H9 (cell line): ENCODE measurements around the gene SLX1A. TPM values are rescaled to one million over a fixed set of nuclear protein-coding genes. Genes with fewer than 3 reads are reported as not detected.
"Not testable (repeated sequence)": the region's sequence is repeated elsewhere in the genome, so short reads cannot be mapped to it uniquely, and the experiment has no call there.

Experiments
- DNase-seq: peaks from one replicate; pipeline ENCODE4 v3.0.0-alpha.2; 2017
- H2AFZ ChIP-seq: one replicate; pipeline ENCODE4 v1.6.1; 2013; ENCODE audit warnings: mild to moderate bottlenecking, low read length, control low read depth, moderate library complexity
- H2AK5ac ChIP-seq: 2 replicates; pipeline ENCODE4 v1.6.1; 2013; ENCODE audit warnings: low read length, control low read depth, mixed read lengths; ENCODE audit not compliant: insufficient read length
- H2BK120ac ChIP-seq: one replicate; pipeline ENCODE4 v1.6.1; 2013; ENCODE audit warnings: low read depth, mild to moderate bottlenecking, low read length, control low read depth, inconsistent platforms; ENCODE audit not compliant: poor library complexity, severe bottlenecking
- H2BK12ac ChIP-seq: 2 replicates; pipeline ENCODE4 v1.6.1; 2013; ENCODE audit warnings: low read length, control low read depth, mixed read lengths, low read depth; ENCODE audit not compliant: insufficient read length
- H2BK15ac ChIP-seq: 2 replicates; pipeline ENCODE4 v1.6.1; 2013; ENCODE audit warnings: low read depth, low read length, control low read depth
- H2BK20ac ChIP-seq: one replicate; pipeline ENCODE4 v1.6.1; 2013; ENCODE audit warnings: low read depth, mild to moderate bottlenecking, low read length, control low read depth, inconsistent platforms; ENCODE audit not compliant: poor library complexity, severe bottlenecking
- H2BK5ac ChIP-seq: 2 replicates; pipeline ENCODE4 v1.6.1; 2013; ENCODE audit warnings: low read length, control low read depth, mixed read lengths; ENCODE audit not compliant: insufficient read length
- H3K14ac ChIP-seq: 2 replicates; pipeline ENCODE4 v1.6.1; 2013; ENCODE audit warnings: low read length, control low read depth; ENCODE audit not compliant: insufficient read depth
- H3K18ac ChIP-seq: 2 replicates; pipeline ENCODE4 v1.6.1; 2013; ENCODE audit warnings: low read depth, mild to moderate bottlenecking, mixed read lengths, low read length, control low read depth; ENCODE audit not compliant: insufficient read length
- H3K23ac ChIP-seq: 2 replicates; pipeline ENCODE4 v1.6.1; 2013; ENCODE audit warnings: low read length, control low read depth, mixed read lengths, low read depth; ENCODE audit not compliant: insufficient read length
- H3K23me2 ChIP-seq: 2 replicates; pipeline ENCODE4 v1.6.1; 2013; ENCODE audit warnings: low read depth, mild to moderate bottlenecking, mixed read lengths, low read length, control low read depth; ENCODE audit not compliant: insufficient read length, poor library complexity, severe bottlenecking
- H3K27ac ChIP-seq: 2 replicates; pipeline ENCODE4 v1.5.1; 2013; ENCODE audit warnings: low read length, control low read depth, mixed read lengths, low read depth; ENCODE audit not compliant: insufficient read length
- H3K27me3 ChIP-seq: 2 replicates; pipeline ENCODE4 v1.6.1; 2013; ENCODE audit warnings: low read length, control low read depth, inconsistent platforms; ENCODE audit not compliant: insufficient read depth
- H3K4ac ChIP-seq: 2 replicates; pipeline ENCODE4 v1.6.1; 2013; ENCODE audit warnings: low read depth, mild to moderate bottlenecking, control low read depth, inconsistent platforms, low read length, moderate library complexity
- H3K4me1 ChIP-seq: 2 replicates; pipeline ENCODE4 v1.6.1; 2013; ENCODE audit warnings: low read length, control low read depth, inconsistent platforms; ENCODE audit not compliant: insufficient read depth
- H3K4me2 ChIP-seq: 2 replicates; pipeline ENCODE4 v1.6.1; 2013; ENCODE audit warnings: low read length, control low read depth, mixed read lengths; ENCODE audit not compliant: insufficient read length, insufficient read depth
- H3K56ac ChIP-seq: 2 replicates; pipeline ENCODE4 v1.6.1; 2013; ENCODE audit warnings: low read depth, mild to moderate bottlenecking, mixed read lengths, low read length, control low read depth; ENCODE audit not compliant: insufficient read length
- H3K79me1 ChIP-seq: 2 replicates; pipeline ENCODE4 v1.6.1; 2013; ENCODE audit warnings: low read depth, mild to moderate bottlenecking, moderate library complexity, low read length, control low read depth, inconsistent platforms; ENCODE audit not compliant: insufficient read depth, poor library complexity, severe bottlenecking
- H3K79me2 ChIP-seq: 2 replicates; pipeline ENCODE4 v1.6.1; 2013; ENCODE audit warnings: low read length, control low read depth, inconsistent platforms; ENCODE audit not compliant: insufficient read depth
- H3K9ac ChIP-seq: 2 replicates; pipeline ENCODE4 v1.6.1; 2013; ENCODE audit warnings: low read length, control low read depth, mixed read lengths; ENCODE audit not compliant: insufficient read length; ENCODE audit errors: extremely low read depth
- H3K9me3 ChIP-seq: one replicate; pipeline ENCODE4 v1.6.1; 2013; ENCODE audit warnings: low read depth, low read length, inconsistent platforms; ENCODE audit not compliant: control insufficient read depth
- H3T11ph ChIP-seq: one replicate; pipeline ENCODE4 v1.6.1; 2013; ENCODE audit warnings: mild to moderate bottlenecking, low read length, control low read depth, inconsistent platforms
- H4K20me1 ChIP-seq: one replicate; pipeline ENCODE4 v1.6.1; 2013; ENCODE audit not compliant: control insufficient read depth, insufficient read length, insufficient read depth
- H4K5ac ChIP-seq: 2 replicates; pipeline ENCODE4 v1.6.1; 2013; ENCODE audit warnings: low read depth, mild to moderate bottlenecking, mixed read lengths, low read length, control low read depth; ENCODE audit not compliant: insufficient read length
- H4K8ac ChIP-seq: replicated peaks from 2 replicates; pipeline ENCODE4 v1.6.1; 2013; ENCODE audit warnings: low read length, control low read depth, mixed read lengths, low read depth; ENCODE audit not compliant: insufficient read length
- H4K91ac ChIP-seq: 2 replicates; pipeline ENCODE4 v1.6.1; 2013; ENCODE audit warnings: low read depth, mild to moderate bottlenecking, moderate library complexity, mixed read lengths, low read length, control low read depth; ENCODE audit not compliant: insufficient read length
- H3K27ac Mint-ChIP-seq, 3 experiments: 2 replicates in 2 of 3; 3 replicates in 1 of 3; pipeline ENCODE4 v1.8.0; 2020 to 2021; ENCODE audit warnings: mixed read lengths in 3 of 3, mild to moderate bottlenecking in 1 of 3, moderate library complexity in 1 of 3
- H3K27me3 Mint-ChIP-seq: 2 replicates; pipeline ENCODE4 v1.8.0; 2021; ENCODE audit warnings: low read depth, mild to moderate bottlenecking, moderate library complexity, mixed read lengths
- H3K36me3 Mint-ChIP-seq, 3 experiments: 2 replicates in 2 of 3; 3 replicates in 1 of 3; pipeline ENCODE4 v1.8.0; 2020 to 2021; ENCODE audit warnings: low read depth in 3 of 3, mixed read lengths in 3 of 3; ENCODE audit not compliant: insufficient read depth in 1 of 3
- H3K4me1 Mint-ChIP-seq, 2 experiments: 2 replicates each; pipeline ENCODE4 v1.8.0; 2020; ENCODE audit warnings: mixed read lengths in 2 of 2
- H3K4me3 Mint-ChIP-seq, 2 experiments: 2 replicates in 1 of 2; 3 replicates in 1 of 2; pipeline ENCODE4 v1.8.0; 2020 to 2021; ENCODE audit warnings: mild to moderate bottlenecking in 2 of 2, mixed read lengths in 2 of 2, moderate library complexity in 1 of 2
- H3K9me3 Mint-ChIP-seq, 2 experiments: 2 replicates in 1 of 2; 3 replicates in 1 of 2; pipeline ENCODE4 v1.8.0; 2020; ENCODE audit warnings: mild to moderate bottlenecking in 2 of 2, mixed read lengths in 2 of 2, moderate library complexity in 1 of 2
- WGBS: extraction: QIAGEN DNeasy Blood & Tissue Kit; methylation state at CpG from one replicate; pipeline ENCODE4 v1.1.7; 2013; ENCODE audit warnings: missing lambda C conversion rate, low lambda C conversion rate, mixed read lengths; ENCODE audit not compliant: insufficient read length; ENCODE audit errors: extremely low coverage; 5-methylcytosine and 5-hydroxymethylcytosine counted together
- total RNA-seq: library from RNA; stranded (reverse); gene quantifications from 2 replicates; pipeline ENCODE4 v1.2.1, GENCODE V29; 2021

SLX1A gene
- total RNA-seq, 1 experiment from 2014 or later, result 30.3 TPM

- not testable (repeated sequence) for H2BK20ac ChIP-seq, H3K18ac ChIP-seq, H2BK12ac ChIP-seq, H3K23me2 ChIP-seq, H2BK15ac ChIP-seq, H3K4me2 ChIP-seq, H3K27ac ChIP-seq, DNase-seq, H4K5ac ChIP-seq, H2BK120ac ChIP-seq, H3K4ac ChIP-seq, H3T11ph ChIP-seq, H3K9ac ChIP-seq, H2BK5ac ChIP-seq, H3K56ac ChIP-seq, H4K8ac ChIP-seq, H3K27me3 ChIP-seq, H2AFZ ChIP-seq, H3K9me3 Mint-ChIP-seq, H3K27me3 Mint-ChIP-seq, H3K9me3 ChIP-seq, H3K4me1 Mint-ChIP-seq, H3K4me1 ChIP-seq, H2AK5ac ChIP-seq, H4K91ac ChIP-seq, H3K4me3 Mint-ChIP-seq, H3K14ac ChIP-seq, H3K36me3 Mint-ChIP-seq, H3K23ac ChIP-seq, H3K79me1 ChIP-seq, H4K20me1 ChIP-seq, H3K27ac Mint-ChIP-seq, H3K79me2 ChIP-seq
- WGBS, result no CpG with 5 or more reads among the region's 15 CpGs
Measured at GRCh38 chr16:30199608-30200343, 6.1 kb downstream of the SLX1A start.

GRCh38 chr16:30205541-30206236, 12.0 kb downstream of the SLX1A start:
- H4K20me1 ChIP-seq, H3T11ph ChIP-seq, H3K27me3 Mint-ChIP-seq, H3K9me3 Mint-ChIP-seq, H3K9me3 ChIP-seq, H3K56ac ChIP-seq, H4K8ac ChIP-seq, H3K4me3 Mint-ChIP-seq, H3K4ac ChIP-seq, DNase-seq, H3K27me3 ChIP-seq, H3K4me1 ChIP-seq, H4K5ac ChIP-seq, H3K4me1 Mint-ChIP-seq, H3K36me3 Mint-ChIP-seq, H3K27ac Mint-ChIP-seq, H3K27ac ChIP-seq, H4K91ac ChIP-seq, H2BK5ac ChIP-seq, H3K23me2 ChIP-seq, H2BK12ac ChIP-seq, H3K79me1 ChIP-seq, H3K23ac ChIP-seq, H2BK120ac ChIP-seq, H3K79me2 ChIP-seq, H3K14ac ChIP-seq, H2BK20ac ChIP-seq, H2BK15ac ChIP-seq, H3K9ac ChIP-seq, H2AK5ac ChIP-seq, H3K4me2 ChIP-seq, H3K18ac ChIP-seq, H2AFZ ChIP-seq: not testable (repeated sequence)
- no CpG with 5 or more reads among the region's 52 CpGs for WGBS
